Measurements from ENCODE around the gene DND1. TPM values are rescaled to one million over a fixed set of nuclear protein-coding genes. Genes with fewer than 3 reads are reported as not detected.
A peak's percentile ranks its signal among the peaks of the same experiment; 100 is the strongest.
"Not testable (repeated sequence)": the region's sequence is repeated elsewhere in the genome, so short reads cannot be mapped to it uniquely, and the experiment has no call there.

The DND1 gene
- total RNA-seq, 1 donor from 2014 or later: not detected

DNA sequence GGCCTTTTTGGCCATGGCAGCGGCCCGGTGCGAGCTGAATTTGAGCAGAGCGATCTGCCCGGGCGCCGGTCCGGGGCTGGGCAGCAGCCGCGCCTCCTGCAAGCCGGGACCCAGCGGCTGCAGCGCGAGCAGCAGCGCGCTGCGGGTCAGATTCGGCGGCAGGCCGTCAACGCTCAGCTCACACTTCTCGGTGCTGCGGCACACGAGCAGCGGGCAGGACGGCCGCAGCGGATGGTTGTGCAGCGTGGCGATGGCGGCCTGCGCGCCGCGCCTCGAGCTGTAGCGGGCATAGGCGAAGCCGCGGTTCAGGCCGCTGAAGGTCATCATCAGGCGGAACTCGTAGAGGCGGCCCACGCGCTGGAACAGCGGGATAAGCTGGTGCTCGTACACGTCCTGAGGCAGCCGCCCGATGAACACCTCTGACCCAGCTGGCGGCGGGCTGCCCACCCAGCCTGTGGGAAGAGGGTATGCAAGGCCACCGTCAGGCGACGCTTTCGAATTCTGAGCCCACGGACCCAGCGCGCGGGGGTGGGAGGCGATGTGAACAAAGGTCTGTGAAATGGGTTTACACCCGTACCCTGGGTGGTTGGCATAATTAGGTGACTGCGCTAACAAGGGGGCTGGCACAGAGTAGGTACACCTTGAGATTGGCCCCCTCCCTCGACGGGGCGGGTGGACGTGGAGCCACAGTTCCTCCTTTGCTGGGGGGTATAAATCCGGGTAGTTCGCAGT, 755 bp downstream of the DND1 start:
- no peak for DNase-seq

DNA sequence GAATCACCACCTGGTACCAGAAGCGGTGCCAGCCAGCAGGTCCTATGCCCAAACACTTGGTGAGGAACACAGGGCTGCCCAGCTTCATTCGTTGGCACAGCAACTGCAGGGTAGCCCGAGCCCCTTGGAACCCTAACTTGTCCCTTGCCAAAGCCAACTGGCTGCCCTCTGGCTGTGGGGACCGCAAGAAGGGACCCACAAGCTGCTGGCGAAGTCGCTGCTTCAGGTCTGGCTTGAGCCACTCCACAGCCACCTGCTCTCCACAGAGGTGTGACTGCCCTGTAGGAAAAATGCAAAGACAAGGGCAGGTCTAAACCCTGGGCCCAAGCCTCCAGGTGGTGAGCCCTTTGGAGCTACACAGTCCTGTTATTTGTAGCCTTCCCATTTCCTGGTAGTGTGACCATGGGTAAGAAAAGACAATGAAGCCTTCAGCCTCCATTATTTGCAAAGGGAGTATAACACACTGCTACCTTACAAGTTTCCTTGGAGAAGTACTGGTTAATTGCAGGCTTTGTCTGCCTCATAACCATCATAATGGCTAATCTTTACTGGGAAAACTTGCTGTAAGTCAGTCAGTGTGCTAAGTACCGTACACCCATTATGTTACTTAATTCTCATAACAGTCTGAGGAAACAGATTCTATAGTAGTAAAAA, 1.8 kb downstream of the DND1 start:
- DNase-seq: no peak

DNA sequence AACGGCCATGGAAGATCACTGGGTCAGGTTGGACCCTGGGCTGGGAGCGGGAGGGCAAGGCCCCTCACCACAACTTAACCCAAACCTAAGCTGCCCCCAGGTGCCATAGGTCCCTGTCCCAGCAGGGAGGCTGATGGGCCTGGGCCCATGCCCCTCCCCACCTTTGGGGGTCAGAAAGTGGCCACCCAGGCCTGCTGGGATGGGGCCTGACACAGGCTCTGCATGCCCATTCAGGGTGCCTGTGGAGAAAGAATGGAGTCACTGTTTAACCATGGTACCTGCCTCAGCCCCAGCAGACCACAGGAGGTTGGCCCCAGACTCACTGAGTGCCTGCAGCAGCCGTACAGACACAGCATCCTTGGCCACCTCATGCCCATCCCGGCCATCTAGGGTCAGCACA, 2.3 kb downstream of the DND1 start:
- not testable (repeated sequence) for DNase-seq

DNA sequence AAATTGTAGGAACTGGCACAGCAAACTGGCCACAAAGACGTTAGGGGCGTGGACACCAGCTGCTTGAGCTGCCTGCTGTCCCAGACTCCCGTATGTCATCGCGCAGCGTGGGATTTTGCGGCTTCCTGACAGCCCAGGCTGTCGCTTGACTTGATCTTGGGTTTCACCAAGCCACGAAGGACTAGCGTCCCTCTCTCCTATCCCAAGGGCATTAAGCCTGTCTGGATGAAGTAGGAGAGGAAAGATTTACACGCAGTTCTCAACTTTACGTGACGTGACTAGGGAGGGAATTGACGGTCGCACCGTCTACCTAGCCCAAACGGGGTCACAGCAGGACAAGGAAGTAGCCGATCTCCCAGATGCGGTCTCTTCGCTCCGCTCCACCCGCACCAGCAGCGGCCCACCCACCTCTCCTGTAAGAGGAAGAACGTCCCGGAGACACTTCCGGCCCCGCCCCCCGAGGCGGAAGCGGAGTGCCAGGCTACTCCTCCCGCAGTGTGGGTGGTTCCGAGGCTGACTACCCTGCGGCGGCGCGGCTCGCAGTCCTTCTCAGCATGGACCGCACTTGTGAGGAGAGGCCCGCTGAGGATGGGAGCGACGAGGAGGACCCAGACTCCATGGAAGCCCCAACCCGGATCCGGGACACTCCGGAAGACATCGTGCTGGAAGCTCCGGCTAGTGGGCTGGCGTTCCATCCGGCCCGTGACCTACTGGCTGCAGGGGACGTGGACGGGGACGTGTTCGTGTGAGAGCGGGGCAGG, 8.8 kb downstream of the DND1 start, which contains the start of gene WDR55:
Gene WDR55 (plus strand): TSS at position 546 of the 761 bp plus-strand sequence. CDS start 9 bp downstream, at position 555.
- DNase-seq: peak; percentile 97

DNA sequence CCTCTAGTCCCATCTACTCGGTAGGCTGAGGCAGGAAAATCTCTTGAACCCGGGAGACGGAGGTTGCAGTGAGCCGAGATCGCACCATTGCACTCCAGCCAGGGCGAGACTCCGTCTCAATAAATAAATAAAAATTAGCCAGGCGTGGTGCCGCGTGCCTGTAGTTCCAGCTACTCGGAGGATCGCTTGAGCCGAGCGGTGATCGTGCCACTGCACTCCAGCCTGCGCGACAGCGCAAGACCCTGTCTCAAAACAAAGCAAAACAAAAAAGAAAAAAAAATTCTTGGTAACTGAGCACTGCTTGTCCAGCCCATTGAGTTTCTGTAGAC, 9.4 kb downstream of the DND1 start:
- no peak for DNase-seq

DNA sequence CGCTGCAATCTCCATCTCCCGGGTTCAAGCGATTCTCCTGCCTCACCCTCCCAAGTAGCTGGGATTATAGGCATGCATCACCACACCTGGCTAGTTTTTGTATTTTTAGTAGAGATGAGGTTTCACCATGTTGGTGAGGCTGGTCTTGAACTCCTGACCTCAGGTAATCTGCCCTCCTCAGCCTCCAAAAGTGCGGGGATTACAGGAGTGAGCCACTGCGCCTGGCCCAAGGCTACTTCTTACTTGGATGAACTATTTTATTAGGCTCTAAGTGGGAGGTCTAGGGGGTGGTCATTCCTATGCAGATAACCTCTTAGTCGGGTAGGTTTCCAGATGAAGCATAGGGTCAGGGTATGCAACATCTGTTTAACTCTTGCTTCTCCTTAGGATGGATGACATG, 13.0 kb downstream of the DND1 start:
- DNase-seq: not testable (repeated sequence)

DNA sequence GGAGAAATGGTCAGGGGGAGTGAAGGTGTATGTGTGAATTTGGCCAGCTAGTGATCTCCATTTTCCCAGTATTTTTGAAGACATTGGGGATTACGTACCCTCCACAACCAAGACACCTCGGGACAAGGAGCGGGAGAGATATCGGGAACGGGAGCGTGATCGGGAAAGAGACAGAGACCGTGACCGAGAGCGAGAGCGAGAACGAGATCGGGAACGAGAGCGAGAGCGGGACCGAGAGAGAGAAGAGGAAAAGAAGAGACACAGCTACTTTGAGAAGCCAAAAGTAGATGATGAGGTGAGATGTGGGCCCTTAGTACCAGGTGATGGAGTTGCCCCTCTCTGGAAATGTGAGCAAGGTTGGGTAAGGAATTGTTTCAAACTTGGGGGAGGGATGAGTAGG, 14.5 kb downstream of the DND1 start:
- no peak for DNase-seq

DNA sequence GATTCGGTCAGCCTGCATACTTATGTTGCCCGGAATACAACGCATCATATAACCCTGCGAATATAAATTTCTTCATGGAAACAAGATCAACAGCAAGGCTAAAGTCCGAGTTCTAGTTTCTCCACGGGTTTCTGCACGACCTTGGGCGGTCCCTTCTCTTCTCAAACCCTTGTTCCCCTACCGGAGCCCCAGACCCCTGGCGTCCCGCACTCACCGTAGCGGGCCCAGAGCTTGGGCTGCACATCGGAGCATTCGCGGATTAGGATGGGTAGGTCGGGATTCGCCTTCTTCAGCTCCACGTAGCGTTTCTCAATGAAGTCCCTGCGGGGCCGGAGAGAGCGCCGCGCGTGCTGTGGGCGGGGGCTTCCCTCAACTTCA, 26.3 kb downstream of the DND1 start:
- DNase-seq: no peak

DNA sequence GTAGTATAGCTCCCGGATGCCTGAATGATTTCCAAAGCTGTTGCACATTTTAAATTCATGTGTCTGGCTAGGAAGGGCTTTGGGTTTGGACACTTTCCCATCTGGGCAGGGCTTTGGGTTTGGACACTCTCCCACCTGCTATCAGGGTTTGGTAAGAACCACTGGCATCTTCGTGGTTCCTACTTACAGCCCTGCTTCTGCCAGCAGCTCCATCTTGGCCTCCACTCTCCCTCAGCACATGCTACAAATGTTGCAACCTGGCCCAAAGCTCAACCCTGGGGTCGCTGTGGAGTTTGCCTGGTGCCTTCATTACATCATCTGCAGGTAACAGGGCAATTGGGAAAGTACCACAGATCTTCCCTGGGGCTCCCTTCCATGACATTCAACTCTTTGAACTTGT, 30.7 kb downstream of the DND1 start:
- no peak for DNase-seq

DNA sequence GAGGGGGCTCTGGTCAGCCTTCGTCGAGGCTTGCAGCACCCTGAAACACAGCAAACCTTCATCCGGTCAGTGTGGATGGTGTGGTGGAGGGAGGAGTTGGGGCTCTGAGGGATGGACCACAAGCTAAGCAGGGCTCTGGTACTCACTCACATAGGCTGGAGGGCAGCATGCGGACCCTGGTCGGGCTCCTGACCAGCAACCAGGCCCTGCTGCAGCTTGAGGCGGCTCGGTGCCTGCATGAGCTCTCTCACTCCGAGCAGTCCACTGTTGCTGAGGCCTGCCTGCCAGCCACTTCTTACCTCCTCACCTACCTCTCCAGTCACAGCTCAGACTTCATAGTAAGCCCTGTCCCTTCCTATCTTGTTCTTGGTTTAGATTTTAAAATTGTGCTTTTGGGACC, 31.7 kb downstream of the DND1 start:
- DNase-seq: no peak

DNA sequence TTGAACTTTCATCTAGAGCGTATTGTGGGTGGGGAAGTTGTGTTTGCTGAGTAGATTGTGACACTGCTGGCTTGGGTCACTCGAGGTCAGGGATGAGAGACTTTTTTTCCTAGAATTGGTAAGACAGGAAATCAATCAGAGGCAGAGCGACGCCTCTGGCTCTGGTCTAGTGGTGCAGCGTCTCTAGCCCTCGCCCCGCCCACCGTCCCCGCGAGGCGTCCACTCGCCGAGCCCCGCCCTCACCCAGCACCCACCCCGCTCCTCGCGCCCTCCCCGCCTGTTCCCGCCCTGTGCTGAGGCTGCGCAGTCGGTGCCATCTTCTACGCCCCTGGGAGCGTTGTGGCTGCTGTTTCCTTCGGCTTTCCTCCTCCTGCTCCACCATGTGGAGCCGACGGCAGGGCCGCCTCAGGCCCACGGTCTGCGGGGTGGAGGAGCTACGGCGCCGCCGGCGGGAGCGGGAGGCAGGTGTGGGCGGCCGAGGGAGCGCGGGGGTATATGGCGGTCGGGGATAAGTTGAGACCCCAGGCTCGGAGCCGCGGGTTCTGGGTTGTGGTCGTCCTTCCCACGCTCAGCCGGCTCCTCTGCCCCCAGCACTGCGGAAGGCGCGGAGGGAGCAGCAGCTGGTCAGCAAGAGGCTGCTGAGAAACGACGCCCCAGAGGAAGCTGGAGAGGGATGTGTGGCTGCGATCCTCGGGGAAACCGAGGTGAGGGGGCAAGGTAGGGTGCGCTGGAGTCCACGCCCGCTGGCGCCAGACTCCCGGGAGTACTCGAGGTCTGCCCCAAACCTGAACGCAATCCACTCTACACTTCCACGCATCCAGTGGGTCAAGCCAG, 34.0 kb downstream of the DND1 start, which contains the start of gene TMCO6:
Gene TMCO6 (plus strand): TSS at position 304 of the 834 bp plus-strand sequence. CDS start 77 bp downstream, at position 381.
- peak; percentile 97 for DNase-seq

DNA sequence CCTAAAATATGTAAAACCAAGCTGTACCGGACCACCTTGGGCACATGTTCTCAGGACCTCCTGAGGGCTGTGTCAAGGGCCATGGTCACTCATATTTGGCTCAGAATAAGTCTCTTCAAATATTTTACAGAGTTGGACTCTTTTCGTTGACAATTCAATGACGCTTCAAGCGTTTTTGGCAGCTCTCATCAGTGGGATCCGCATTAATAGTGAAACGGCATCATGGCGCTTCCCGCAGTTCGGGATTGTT, 34.6 kb downstream of the DND1 start:
- DNase-seq: not testable (repeated sequence)

DNA sequence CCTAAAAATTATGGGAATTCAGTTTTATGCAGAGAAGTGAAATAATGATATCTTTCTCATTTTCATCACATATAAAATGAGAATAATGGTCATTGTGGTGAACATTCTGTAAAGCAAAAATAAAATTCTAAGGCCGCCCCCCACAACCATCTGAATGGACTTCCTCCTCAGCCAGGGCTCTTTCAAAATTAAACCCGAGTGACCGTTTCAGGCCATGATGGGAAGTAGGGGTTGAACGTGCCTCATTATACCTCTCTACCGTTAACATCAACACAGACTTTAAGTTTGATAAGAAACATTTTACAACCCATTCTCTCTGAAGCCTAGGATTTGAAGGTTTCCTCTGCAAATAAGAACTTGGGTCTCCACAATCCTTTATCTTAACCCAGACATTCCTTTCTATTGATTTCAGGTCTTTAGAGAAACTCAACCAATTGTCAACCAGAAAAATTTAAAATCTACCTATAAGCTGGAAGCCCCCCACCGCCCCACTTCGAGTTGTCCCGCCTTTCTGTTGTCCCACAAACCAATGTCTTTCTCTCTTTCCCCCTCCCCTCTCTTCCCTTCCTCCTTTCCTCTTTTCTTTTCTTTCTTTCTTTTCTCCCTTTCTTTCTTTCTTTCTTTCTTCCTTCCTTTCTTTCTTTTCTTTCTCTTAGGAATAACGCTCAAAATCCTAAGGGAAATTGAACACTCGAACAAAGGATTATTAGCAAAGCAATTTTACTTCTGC, 35.8 kb downstream of the DND1 start:
- DNase-seq: no peak

DNA sequence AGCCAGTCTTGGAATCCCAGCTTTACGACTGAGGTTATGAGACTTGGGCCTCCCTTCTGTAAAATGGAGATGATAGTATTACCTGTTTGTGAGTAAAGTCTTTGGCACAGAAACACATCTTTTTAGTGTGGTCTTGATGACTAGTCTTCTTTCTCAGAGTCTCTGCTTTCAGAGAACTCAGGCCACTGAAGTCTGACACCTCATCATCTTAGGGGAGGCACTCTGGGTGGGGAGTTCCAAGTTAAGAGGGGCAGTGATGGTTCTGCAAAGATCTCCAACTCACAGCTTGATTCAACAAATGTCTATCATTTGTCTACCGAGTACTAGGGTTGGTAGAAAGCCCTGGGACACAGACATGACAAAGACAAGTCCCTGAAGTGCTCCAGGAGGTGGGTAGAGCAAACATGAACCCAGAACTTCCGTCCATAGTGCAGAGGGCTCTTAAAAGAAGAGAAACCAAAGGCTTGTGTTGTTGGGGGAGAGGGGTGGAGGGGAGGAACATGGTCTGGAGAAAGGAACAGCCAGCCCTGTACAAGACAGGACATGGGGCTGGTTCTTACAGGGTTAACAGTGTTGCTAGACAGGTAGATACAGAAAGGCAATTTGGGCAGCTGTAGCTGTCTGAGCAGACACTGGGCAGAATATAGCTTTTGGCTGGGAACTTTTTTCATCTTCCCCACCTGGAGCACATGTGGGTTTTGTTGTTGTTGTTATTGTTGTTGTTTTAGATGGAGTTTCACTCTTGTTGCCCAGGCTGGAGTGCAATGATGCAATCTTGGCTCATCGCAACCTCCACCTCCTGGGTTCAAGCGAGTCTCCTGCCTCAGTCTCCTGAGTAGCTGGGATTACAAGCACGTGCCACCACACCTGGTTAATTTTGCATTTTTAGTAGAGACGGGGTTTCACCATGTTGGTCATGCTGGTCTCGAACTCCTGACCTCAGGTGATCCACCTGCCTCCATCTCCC, 37.8 kb downstream of the DND1 start:
- DNase-seq: no peak

DNA sequence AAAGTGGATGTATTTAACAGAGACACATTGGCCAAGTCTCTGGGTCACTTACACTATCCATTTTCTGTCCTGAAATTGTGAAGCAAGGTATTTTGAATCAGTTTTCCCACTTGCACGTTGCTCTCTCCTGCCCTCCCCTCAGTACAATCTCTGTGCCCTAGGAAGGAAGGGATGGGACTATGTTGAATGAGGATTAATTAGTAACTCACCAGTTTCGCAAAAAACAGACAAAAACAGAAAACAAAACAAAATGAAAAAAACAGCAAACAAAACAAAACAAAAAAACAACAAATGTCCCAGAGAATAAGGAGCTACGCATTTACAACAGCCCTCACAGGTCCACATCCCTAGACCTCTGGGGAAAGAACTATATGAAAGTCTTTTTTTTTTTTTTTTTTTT, 39.3 kb downstream of the DND1 start:
- DNase-seq: no peak

DNA sequence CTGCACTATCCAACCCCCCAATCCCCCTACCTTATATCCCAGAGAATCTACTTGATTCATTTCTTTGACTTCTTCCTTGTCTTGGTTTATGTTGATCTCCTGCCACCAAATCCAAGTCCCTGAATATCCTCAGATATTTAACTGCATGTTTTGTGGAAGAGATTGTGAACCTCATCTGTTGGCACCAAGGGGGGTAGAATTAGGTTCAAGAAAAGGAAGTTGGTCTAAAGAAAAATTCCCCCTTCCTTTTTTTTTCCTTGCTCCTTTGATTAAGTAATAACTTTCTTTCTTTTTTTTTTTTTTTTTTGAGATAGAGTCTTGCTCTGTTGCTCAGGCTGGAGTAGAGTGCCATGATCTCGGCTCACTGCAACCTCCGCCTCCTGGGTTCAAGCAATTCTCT, 39.9 kb downstream of the DND1 start:
- no peak for DNase-seq

DNA sequence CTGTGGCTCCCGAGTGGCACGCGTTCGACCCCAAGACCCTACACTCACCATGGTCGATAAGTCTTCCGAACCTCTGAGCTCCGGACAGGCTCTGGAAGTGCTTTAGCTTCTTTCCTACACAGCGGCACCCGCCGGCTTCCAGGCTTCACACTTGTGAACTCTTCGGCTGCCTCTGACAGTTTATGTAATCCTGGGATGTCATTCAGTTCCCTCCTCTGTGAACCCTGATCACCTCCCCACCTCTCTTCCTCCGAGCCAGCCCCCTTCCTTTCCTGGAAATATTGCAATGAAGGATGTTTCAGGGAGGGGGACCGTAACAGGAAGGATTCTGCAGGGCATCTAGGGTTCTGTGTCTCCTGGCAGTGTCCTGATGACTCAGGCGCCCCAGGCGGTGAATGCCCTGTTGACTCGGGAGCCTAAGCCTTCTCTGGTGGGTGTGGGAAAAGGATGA, 40.3 kb downstream of the DND1 start, which contains the start of gene CD14:
Gene CD14 (minus strand): TSS at position 155 of the 451 bp plus-strand sequence. CDS start 104 bp downstream, at position 51.
- peak; percentile 24 for DNase-seq

DNA sequence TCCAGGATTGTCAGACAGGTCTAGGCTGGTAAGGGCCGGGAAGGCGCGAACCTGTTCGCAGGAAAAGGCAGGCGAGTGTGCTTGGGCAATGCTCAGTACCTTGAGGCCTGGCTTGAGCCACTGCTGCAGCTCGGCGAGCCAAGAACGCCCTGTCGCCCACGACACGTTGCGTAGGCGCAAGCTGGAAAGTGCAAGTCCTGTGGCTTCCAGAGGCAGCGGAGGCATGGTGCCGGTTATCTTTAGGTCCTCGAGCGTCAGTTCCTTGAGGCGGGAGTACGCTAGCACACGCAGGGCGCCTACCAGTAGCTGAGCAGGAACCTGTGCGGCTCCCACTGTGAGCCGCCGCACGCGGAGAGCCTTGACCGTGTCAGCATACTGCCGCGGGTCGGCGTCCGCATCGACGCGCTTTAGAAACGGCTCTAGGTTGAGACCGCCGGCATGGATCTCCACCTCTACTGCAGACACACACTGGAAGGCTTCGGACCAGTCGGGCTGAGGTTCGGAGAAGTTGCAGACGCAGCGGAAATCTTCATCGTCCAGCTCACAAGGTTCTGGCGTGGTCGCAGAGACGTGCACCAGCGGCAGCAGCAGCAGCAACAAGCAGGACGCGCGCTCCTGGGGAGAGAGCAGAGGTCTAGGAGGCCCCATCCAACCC, 40.9 kb downstream of the DND1 start:
- DNase-seq: peak; percentile 29

DNA sequence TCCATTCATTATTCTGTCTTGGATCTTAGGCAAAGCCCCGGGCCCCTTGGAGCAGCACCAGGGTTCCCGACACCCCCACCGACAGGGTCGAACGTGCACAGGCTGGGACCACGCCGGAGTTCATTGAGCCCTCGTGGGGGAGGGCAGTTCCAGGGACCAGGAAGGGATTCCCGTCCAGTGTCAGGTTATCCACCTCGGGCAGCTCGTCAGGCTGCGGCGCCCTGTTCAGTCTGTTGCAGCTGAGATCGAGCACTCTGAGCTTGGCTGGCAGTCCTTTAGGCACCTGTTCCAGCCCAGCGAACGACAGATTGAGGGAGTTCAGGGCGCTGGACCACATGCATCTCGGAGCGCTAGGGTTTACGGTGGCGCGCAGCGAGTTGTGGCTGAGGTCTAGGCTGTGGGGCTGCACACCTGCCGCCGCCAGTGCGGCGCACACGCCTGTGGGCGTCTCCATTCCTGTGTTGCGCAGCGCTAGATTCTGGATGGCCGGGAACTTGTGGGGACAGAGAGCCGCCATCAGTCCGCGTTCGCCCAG, 41.5 kb downstream of the DND1 start:
- peak; percentile 40 for DNase-seq

DNA sequence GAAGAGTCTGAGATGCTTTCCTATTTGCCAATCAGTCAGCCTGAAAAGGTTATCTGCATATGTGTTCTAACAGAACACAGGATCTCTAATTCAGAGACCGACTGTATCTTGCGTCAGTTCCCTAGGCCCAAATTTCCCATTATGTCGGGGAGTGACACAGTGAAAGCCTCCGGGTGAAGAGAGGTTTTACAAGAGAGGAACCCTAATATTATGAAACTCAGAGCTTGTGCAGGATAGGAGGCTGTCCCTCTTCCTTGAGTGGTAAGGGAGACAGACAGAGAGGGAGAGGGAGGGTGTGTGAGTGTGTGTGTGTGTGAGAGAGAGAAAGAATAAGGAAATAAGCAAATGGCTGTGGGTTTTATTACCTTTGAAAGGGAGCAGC, 42.3 kb downstream of the DND1 start:
- DNase-seq: no peak

All from tongue (tissue), 2 donors.